Endothelial cell of umbilical vein (primary cell): ENCODE data around the gene RAN. TPM values are rescaled to one million over a fixed set of nuclear protein-coding genes. Genes with fewer than 3 reads are reported as not detected.
A peak's percentile ranks its signal among the peaks of the same experiment; 100 is the strongest.

Experiments used
- BruUV-seq: library from RNA; stranded (reverse); fragments of 400-500 nt; replicated peaks from 2 replicates; lab custom pipeline; 2021; lab: Mats Ljungman, UMichigan
- CTCF ChIA-PET: fragments of 300-600, 350-600 bp; sonication (Branson Sonifier 250); formaldehyde crosslinking; loops from one replicate; lab custom pipeline; 2021; ENCODE audit warnings: antibody characterized with exemption, inconsistent platforms; lab: Charles Lee
- POLR2A ChIA-PET: fragments of 300-600, 350-600 bp; sonication (Branson Sonifier 250); formaldehyde crosslinking; loops from one replicate; lab custom pipeline; 2021; ENCODE audit warnings: antibody characterized with exemption, inconsistent platforms; lab: Charles Lee
- DNase-seq: peaks from one replicate; pipeline ENCODE4 v3.0.0-alpha.2; 2011; ENCODE audit warnings: low read depth, low spot score
- FAIRE-seq: peaks from 2 replicates; lab custom pipeline; 2011; peaks lifted over from hg19 to GRCh38; lab: Jason Lieb, UNC
- H2AFZ ChIP-seq: 2 replicates; pipeline ENCODE4 v1.6.0; 2012; ENCODE audit warnings: low read depth, low read length, control low read depth, inconsistent platforms
- H3K27ac ChIP-seq: 2 replicates; pipeline ENCODE4 v1.5.1; 2011; ENCODE audit warnings: low read depth, mild to moderate bottlenecking, control low read depth, low read length, moderate library complexity; ENCODE audit not compliant: insufficient read depth
- H3K27me3 ChIP-seq, 2 experiments: 2 replicates each; pipeline versions ENCODE4 v1.6.0 to v1.6.1; 2011; ENCODE audit warnings: low read length in 2 of 2, mixed read lengths in 1 of 2; ENCODE audit not compliant: control insufficient read depth in 2 of 2, insufficient read depth in 2 of 2
- H3K36me3 ChIP-seq, 2 experiments: 2 replicates in 1 of 2; 3 replicates in 1 of 2; pipeline ENCODE4 v1.5.1; 2011; ENCODE audit warnings: low read length in 2 of 2, mild to moderate bottlenecking in 1 of 2, moderate library complexity in 1 of 2; ENCODE audit not compliant: control insufficient read depth in 2 of 2, insufficient read depth in 2 of 2; ENCODE audit errors: extremely low read depth in 1 of 2
- H3K4me1 ChIP-seq: 3 replicates; pipeline ENCODE4 v1.5.1; 2011; ENCODE audit warnings: mild to moderate bottlenecking, low read length; ENCODE audit not compliant: control insufficient read depth, insufficient read depth; ENCODE audit errors: extremely low read depth
- H3K4me2 ChIP-seq: 2 replicates; pipeline ENCODE4 v1.6.1; 2011; ENCODE audit warnings: low read length, control low read depth, mixed read lengths; ENCODE audit not compliant: insufficient read depth
- H3K4me3 ChIP-seq, 3 experiments: fragments of 200-600 bp in 1 of 3; sonication (generic), shearing (Covaris generic) in 1 of 3; replicated peaks in 1 of 3; 2 replicates each; pipeline ENCODE4 v1.5.1; 2011 to 2016; ENCODE audit warnings: control low read depth in 3 of 3, low read length in 3 of 3, mild to moderate bottlenecking in 2 of 3, inconsistent platforms in 1 of 3, low read depth in 1 of 3, moderate library complexity in 1 of 3; ENCODE audit not compliant: insufficient read depth in 1 of 3
- H3K79me2 ChIP-seq: 2 replicates; pipeline ENCODE4 v1.6.0; 2012; ENCODE audit warnings: low read length, inconsistent platforms; ENCODE audit not compliant: control insufficient read depth, insufficient read depth
- H3K9ac ChIP-seq: replicated peaks from 2 replicates; pipeline ENCODE3; 2011; ENCODE audit warnings: low read length, control low read depth; ENCODE audit not compliant: insufficient read depth; ENCODE audit errors: extremely low read depth
- H3K9me1 ChIP-seq: replicated peaks from 3 replicates; pipeline ENCODE4 v1.6.0; 2011; ENCODE audit warnings: mild to moderate bottlenecking, low read length; ENCODE audit not compliant: control insufficient read depth, insufficient read depth; ENCODE audit errors: extremely low read depth
- H3K9me3 ChIP-seq: replicated peaks from 2 replicates; pipeline ENCODE4 v1.5.1; 2012; ENCODE audit warnings: low read length, inconsistent platforms; ENCODE audit not compliant: control insufficient read depth, insufficient read depth
- H4K20me1 ChIP-seq: replicated peaks from 2 replicates; pipeline ENCODE3; 2011; ENCODE audit warnings: mild to moderate bottlenecking, low read length; ENCODE audit not compliant: control insufficient read depth, insufficient read depth; ENCODE audit errors: extremely low read depth
- EZH2 ChIP-seq: IDR thresholded peaks from 2 replicates; pipeline ENCODE4 v1.6.1; 2012; ENCODE audit warnings: borderline replicate concordance, low read depth, mild to moderate bottlenecking, moderate library complexity, low read length, inconsistent platforms; ENCODE audit not compliant: severe bottlenecking
- GATA2 ChIP-seq: IDR thresholded peaks from 2 replicates; pipeline ENCODE4 v1.7.0; 2011; ENCODE audit warnings: low read depth, mild to moderate bottlenecking, moderate library complexity, mixed read lengths, low read length; ENCODE audit not compliant: insufficient read length, insufficient read depth
- MYC ChIP-seq: IDR thresholded peaks from one replicate; pipeline ENCODE4 v1.6.1; 2011; ENCODE audit warnings: mild to moderate bottlenecking, low read depth, low read length
- POLR2A ChIP-seq: IDR thresholded peaks from 2 replicates; pipeline ENCODE4 v1.6.1; 2012; ENCODE audit warnings: low read depth, mild to moderate bottlenecking, control low read depth, low read length
- POLR2AphosphoS5 ChIP-seq: IDR thresholded peaks from 2 replicates; pipeline ENCODE4 v1.6.1; 2012; ENCODE audit warnings: low read depth, mild to moderate bottlenecking, control low read depth, low read length, moderate library complexity; ENCODE audit not compliant: insufficient read depth
- dilution Hi-C: fragments of 300-500 bp; cut with MboI; formaldehyde crosslinking; loops from one replicate; pipeline ENCODE4 v1.15.0; 2019; ENCODE audit warnings: low sequenced_read_pairs; ENCODE audit not compliant: extremely low pct_ligation_motif_present
- intact Hi-C: fragments of 100-400 bp; cut with micrococcal nuclease; formaldehyde crosslinking; loops from one replicate; pipeline ENCODE4 v1.10.0; 2022
- polyA plus RNA-seq, 4 experiments: library from polyadenylated mRNA; depleted of rRNA in 3 of 4; stranded (reverse) in 3 of 4; unstranded in 1 of 4; fragments of >200 nt; gene quantifications; 2 replicates each; pipeline versions ENCODE4 v1.2.1 to v1.2.3, GENCODE V29; 2011 to 2012; ENCODE audit warnings: missing spikeins in 1 of 4
- total RNA-seq: library from RNA; stranded (reverse); gene quantifications from 2 replicates; pipeline ENCODE4 v1.2.3, GENCODE V29; 2021
- TF ChIP-seq, protein P1 (sequence below), 2 donors: IDR thresholded peaks; 1 replicate in 1 of 2; 2 replicates in 1 of 2; pipeline ENCODE4 v1.5.1; 2011; ENCODE audit warnings: low read length in 2 of 2, mild to moderate bottlenecking in 2 of 2, moderate library complexity in 2 of 2, control low read depth in 1 of 2, inconsistent platforms in 1 of 2, low read depth in 1 of 2; ENCODE audit not compliant: insufficient read depth in 1 of 2; ENCODE audit errors: extremely low read depth in 1 of 2
- TF ChIP-seq, protein P2 (sequence below): IDR thresholded peaks from 2 replicates; pipeline ENCODE4 v1.6.1; 2011; ENCODE audit not compliant: insufficient read depth, insufficient read length

The RAN gene
- total and polyA plus RNA-seq, 2 donors (not counting 3 experiments of a cell fraction or from before 2014, with no cell fraction given), result 1,075 to 1,205 TPM

DNA sequence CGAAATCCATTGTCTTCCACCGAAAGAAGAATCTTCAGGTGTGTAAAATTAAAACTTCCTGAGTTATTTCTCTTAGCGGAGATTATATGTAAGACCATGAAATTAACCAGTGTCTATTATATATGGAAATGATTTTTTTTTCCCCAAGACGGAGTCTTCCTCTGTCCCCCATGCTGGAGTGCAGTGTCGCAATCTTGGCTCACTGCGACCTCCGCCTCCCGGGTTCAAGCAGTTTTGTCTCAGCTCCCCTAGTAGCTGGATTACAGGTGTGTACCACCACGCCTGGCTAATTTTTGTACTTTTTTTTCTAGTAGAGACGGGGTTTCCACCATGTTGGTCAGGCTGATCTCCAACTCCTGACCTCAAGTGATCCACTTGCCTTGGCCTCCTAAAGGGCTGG, 2.8 kb downstream of the RAN start:
- Histone ChIP-seq H3K4me1 (peaks cover 23% of the 10 kb centered on the region), H3K4me2 (peak overlapping the region; percentile 88), H3K9ac (no peak overlapping the region), H3K9me1 (no peaks in the 10 kb centered on the region), H3K27ac (no peak overlapping the region), H2AFZ (no peak overlapping the region), H3K79me2 (peaks cover 36% of the 10 kb centered on the region), H4K20me1 (peaks cover 9% of the 10 kb centered on the region), H3K36me3 (peaks cover 6 to 36% of the 10 kb centered on the region in 2 experiments), H3K27me3 (no peaks in the 10 kb centered on the region), H3K4me3 (peak overlapping the region in 1 of 3 experiments; percentile 99), H3K9me3 (no peaks in the 10 kb centered on the region)
- intact Hi-C loops (loop anchor here (5.0 to 10.0 kb wide), 5 partner anchors 57 to 1073 kb away; partner anchors contain the start of genes EP400 and SFSWAP), dilution Hi-C loops (no loop called here)
- no TSS peak for BruUV-seq
- CTCF ChIA-PET, result no interaction called here
- TF ChIP-seq POLR2AphosphoS5 (no peak), GATA2 (no peak), EZH2 (no peak), MYC (no peak), POLR2A (no peak)
- TF ChIP-seq, protein P1, sequence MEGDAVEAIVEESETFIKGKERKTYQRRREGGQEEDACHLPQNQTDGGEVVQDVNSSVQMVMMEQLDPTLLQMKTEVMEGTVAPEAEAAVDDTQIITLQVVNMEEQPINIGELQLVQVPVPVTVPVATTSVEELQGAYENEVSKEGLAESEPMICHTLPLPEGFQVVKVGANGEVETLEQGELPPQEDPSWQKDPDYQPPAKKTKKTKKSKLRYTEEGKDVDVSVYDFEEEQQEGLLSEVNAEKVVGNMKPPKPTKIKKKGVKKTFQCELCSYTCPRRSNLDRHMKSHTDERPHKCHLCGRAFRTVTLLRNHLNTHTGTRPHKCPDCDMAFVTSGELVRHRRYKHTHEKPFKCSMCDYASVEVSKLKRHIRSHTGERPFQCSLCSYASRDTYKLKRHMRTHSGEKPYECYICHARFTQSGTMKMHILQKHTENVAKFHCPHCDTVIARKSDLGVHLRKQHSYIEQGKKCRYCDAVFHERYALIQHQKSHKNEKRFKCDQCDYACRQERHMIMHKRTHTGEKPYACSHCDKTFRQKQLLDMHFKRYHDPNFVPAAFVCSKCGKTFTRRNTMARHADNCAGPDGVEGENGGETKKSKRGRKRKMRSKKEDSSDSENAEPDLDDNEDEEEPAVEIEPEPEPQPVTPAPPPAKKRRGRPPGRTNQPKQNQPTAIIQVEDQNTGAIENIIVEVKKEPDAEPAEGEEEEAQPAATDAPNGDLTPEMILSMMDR (IDR thresholded peaks at IDR 0.05; ENCODE audit: extremely low read depth in 1 of 2, insufficient read depth in 1 of 2, low read depth in 1 of 2, low read length in 2 of 2), result no peak
- TF ChIP-seq, protein P2, sequence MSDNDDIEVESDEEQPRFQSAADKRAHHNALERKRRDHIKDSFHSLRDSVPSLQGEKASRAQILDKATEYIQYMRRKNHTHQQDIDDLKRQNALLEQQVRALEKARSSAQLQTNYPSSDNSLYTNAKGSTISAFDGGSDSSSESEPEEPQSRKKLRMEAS, result no peak
- no peak for DNase-seq
- POLR2A ChIA-PET, result no interaction called here
- FAIRE-seq, result no peak
